Measurements from ENCODE around the gene RHBDL3. TPM values are rescaled to one million over a fixed set of nuclear protein-coding genes. Genes with fewer than 3 reads are reported as not detected.
"Not testable (repeated sequence)": the region's sequence is repeated elsewhere in the genome, so short reads cannot be mapped to it uniquely, and the experiment has no call there.

RHBDL3 gene
- total RNA-seq, 1 donor from 2014 or later: 0.18 TPM

GRCh38 chr17:32302860-32303649, 37.4 kb downstream of the RHBDL3 start:
- Mint-ChIP-seq H3K4me1 (ENCODE audit: low read depth) (no peaks in the 10 kb centered on the region), H3K27me3 (ENCODE audit: low read depth) (peaks cover 20% of the 10 kb centered on the region), H3K36me3 (ENCODE audit: low read depth) (no peaks in the 10 kb centered on the region), H3K9me3 (no peaks in the 10 kb centered on the region), H3K27ac (no peak overlapping the region), H3K4me3 (ENCODE audit: low read depth) (no peak overlapping the region)
- no peak for DNase-seq (ENCODE audit: low spot score)
- intact Hi-C loops (cut with micrococcal nuclease): no loop called here

GRCh38 chr17:32303781-32304288, 38.2 kb downstream of the RHBDL3 start:
- no peaks in the 10 kb centered on the region for H3K36me3 Mint-ChIP-seq (ENCODE audit: low read depth)
- no peak for DNase-seq (ENCODE audit: low spot score)
- H3K4me3 Mint-ChIP-seq (ENCODE audit: low read depth): no peak overlapping the region
- intact Hi-C loops (cut with micrococcal nuclease): no loop called here
- H3K27ac Mint-ChIP-seq: no peak overlapping the region
- no peaks in the 10 kb centered on the region for H3K4me1 Mint-ChIP-seq (ENCODE audit: low read depth)
- H3K27me3 Mint-ChIP-seq (ENCODE audit: low read depth): peaks cover 25% of the 10 kb centered on the region
- no peaks in the 10 kb centered on the region for H3K9me3 Mint-ChIP-seq

- H3K36me3 Mint-ChIP-seq (ENCODE audit: low read depth): no peaks in the 10 kb centered on the region
- no peaks in the 10 kb centered on the region for H3K4me1 Mint-ChIP-seq (ENCODE audit: low read depth)
- H3K9me3 Mint-ChIP-seq: no peaks in the 10 kb centered on the region
- DNase-seq (ENCODE audit: low spot score): no peak
- intact Hi-C loops (cut with micrococcal nuclease): no loop called here
- H3K4me3 Mint-ChIP-seq (ENCODE audit: low read depth): no peak overlapping the region
- peaks cover 25% of the 10 kb centered on the region for H3K27me3 Mint-ChIP-seq (ENCODE audit: low read depth)
- no peak overlapping the region for H3K27ac Mint-ChIP-seq
Observed at GRCh38 chr17:32305049-32305448, 39.4 kb downstream of the RHBDL3 start.

- H3K36me3 Mint-ChIP-seq (ENCODE audit: low read depth): no peaks in the 10 kb centered on the region
- no peaks in the 10 kb centered on the region for H3K9me3 Mint-ChIP-seq
- H3K27ac Mint-ChIP-seq: no peak overlapping the region
- peaks cover 27% of the 10 kb centered on the region for H3K27me3 Mint-ChIP-seq (ENCODE audit: low read depth)
- no peak for DNase-seq (ENCODE audit: low spot score)
- H3K4me3 Mint-ChIP-seq (ENCODE audit: low read depth): no peak overlapping the region
- no peaks in the 10 kb centered on the region for H3K4me1 Mint-ChIP-seq (ENCODE audit: low read depth)
- intact Hi-C loops (cut with micrococcal nuclease): no loop called here
Observed at GRCh38 chr17:32307658-32308057, 42.0 kb downstream of the RHBDL3 start.

- intact Hi-C loops (cut with micrococcal nuclease): no loop called here
- Mint-ChIP-seq H3K36me3 (ENCODE audit: low read depth) (no peaks in the 10 kb centered on the region), H3K4me1 (ENCODE audit: low read depth) (no peaks in the 10 kb centered on the region), H3K27me3 (ENCODE audit: low read depth) (peaks cover 35% of the 10 kb centered on the region), H3K27ac (no peak overlapping the region), H3K4me3 (ENCODE audit: low read depth) (no peak overlapping the region), H3K9me3 (no peaks in the 10 kb centered on the region)
- DNase-seq (ENCODE audit: low spot score): no peak
Observed at GRCh38 chr17:32311028-32311536, 45.5 kb downstream of the RHBDL3 start.

- Mint-ChIP-seq H3K9me3 (no peaks in the 10 kb centered on the region), H3K27ac (no peak overlapping the region), H3K27me3 (ENCODE audit: low read depth) (peaks cover 20% of the 10 kb centered on the region), H3K36me3 (ENCODE audit: low read depth) (no peaks in the 10 kb centered on the region), H3K4me1 (ENCODE audit: low read depth) (peaks cover 10% of the 10 kb centered on the region), H3K4me3 (ENCODE audit: low read depth) (no peak overlapping the region)
- intact Hi-C loops (cut with micrococcal nuclease): no loop called here
- DNase-seq (ENCODE audit: low spot score): no peak
Observed at GRCh38 chr17:32314636-32315035, 49.0 kb downstream of the RHBDL3 start.

GRCh38 chr17:32315171-32315570, 49.5 kb downstream of the RHBDL3 start:
- H3K27me3 Mint-ChIP-seq (ENCODE audit: low read depth): peaks cover 17% of the 10 kb centered on the region
- intact Hi-C loops (cut with micrococcal nuclease): no loop called here

GRCh38 chr17:32316653-32317052, 51.0 kb downstream of the RHBDL3 start:
- H3K36me3 Mint-ChIP-seq (ENCODE audit: low read depth); H3K27ac Mint-ChIP-seq; intact Hi-C loops (cut with micrococcal nuclease); H3K4me3 Mint-ChIP-seq (ENCODE audit: low read depth); H3K9me3 Mint-ChIP-seq; DNase-seq (ENCODE audit: low spot score): not testable (repeated sequence)
- Mint-ChIP-seq H3K27me3 (ENCODE audit: low read depth) (peaks cover 14% of the 10 kb centered on the region), H3K4me1 (ENCODE audit: low read depth) (peaks cover 12% of the 10 kb centered on the region)

More at GRCh38 chr17:32315171-32315570, 49.5 kb downstream of the RHBDL3 start:
- Mint-ChIP-seq H3K4me3 (ENCODE audit: low read depth) (no peak overlapping the region), H3K9me3 (no peaks in the 10 kb centered on the region), H3K36me3 (ENCODE audit: low read depth) (no peaks in the 10 kb centered on the region), H3K27ac (no peak overlapping the region), H3K4me1 (ENCODE audit: low read depth) (peaks cover 12% of the 10 kb centered on the region)
- no peak for DNase-seq (ENCODE audit: low spot score)

- no peak overlapping the region for H3K27ac Mint-ChIP-seq
- intact Hi-C loops (cut with micrococcal nuclease): no loop called here
- peaks cover 14% of the 10 kb centered on the region for H3K27me3 Mint-ChIP-seq (ENCODE audit: low read depth)
- H3K4me3 Mint-ChIP-seq (ENCODE audit: low read depth): no peak overlapping the region
- no peaks in the 10 kb centered on the region for H3K9me3 Mint-ChIP-seq
- H3K36me3 Mint-ChIP-seq (ENCODE audit: low read depth): no peaks in the 10 kb centered on the region
- H3K4me1 Mint-ChIP-seq (ENCODE audit: low read depth): peaks cover 12% of the 10 kb centered on the region
- DNase-seq (ENCODE audit: low spot score): no peak
Observed at GRCh38 chr17:32317353-32317752, 51.7 kb downstream of the RHBDL3 start.

- intact Hi-C loops (cut with micrococcal nuclease): loop anchor here (2.0 kb wide), 1 partner anchor 51 kb away; no protein-coding TSS in a partner anchor
- Mint-ChIP-seq H3K4me1 (ENCODE audit: low read depth) (peaks cover 13% of the 10 kb centered on the region), H3K36me3 (ENCODE audit: low read depth) (no peaks in the 10 kb centered on the region), H3K27me3 (ENCODE audit: low read depth) (peaks cover 14% of the 10 kb centered on the region), H3K27ac (no peak overlapping the region), H3K9me3 (no peaks in the 10 kb centered on the region), H3K4me3 (ENCODE audit: low read depth) (peak overlapping the region; percentile 33)
- DNase-seq (ENCODE audit: low spot score): no peak
Observed at GRCh38 chr17:32318071-32318470, 52.4 kb downstream of the RHBDL3 start.

- Mint-ChIP-seq H3K27me3 (ENCODE audit: low read depth) (peaks cover 11% of the 10 kb centered on the region), H3K27ac (no peak overlapping the region), H3K9me3 (no peaks in the 10 kb centered on the region), H3K4me3 (ENCODE audit: low read depth) (peak overlapping the region; percentile 77), H3K36me3 (ENCODE audit: low read depth) (no peaks in the 10 kb centered on the region), H3K4me1 (ENCODE audit: low read depth) (peaks cover 26% of the 10 kb centered on the region)
- intact Hi-C loops (cut with micrococcal nuclease): loop anchor here (1.0 to 2.0 kb wide), 2 partner anchors 53 to 66 kb away; no protein-coding TSS in a partner anchor
- peak; percentile 67 for DNase-seq (ENCODE audit: low spot score)
Observed at GRCh38 chr17:32319548-32319905, 53.9 kb downstream of the RHBDL3 start.

GRCh38 chr17:32320080-32320479, 54.4 kb downstream of the RHBDL3 start:
- H3K27me3 Mint-ChIP-seq (ENCODE audit: low read depth); DNase-seq (ENCODE audit: low spot score); H3K27ac Mint-ChIP-seq; H3K4me3 Mint-ChIP-seq (ENCODE audit: low read depth); intact Hi-C loops (cut with micrococcal nuclease); H3K36me3 Mint-ChIP-seq (ENCODE audit: low read depth); H3K9me3 Mint-ChIP-seq: not testable (repeated sequence)
- peaks cover 29% of the 10 kb centered on the region for H3K4me1 Mint-ChIP-seq (ENCODE audit: low read depth)

- Mint-ChIP-seq H3K4me3 (ENCODE audit: low read depth) (no peak overlapping the region), H3K36me3 (ENCODE audit: low read depth) (no peaks in the 10 kb centered on the region), H3K4me1 (ENCODE audit: low read depth) (peaks cover 29% of the 10 kb centered on the region), H3K9me3 (no peaks in the 10 kb centered on the region), H3K27ac (no peak overlapping the region), H3K27me3 (ENCODE audit: low read depth) (peaks cover 3% of the 10 kb centered on the region)
- intact Hi-C loops (cut with micrococcal nuclease): no loop called here
- no peak for DNase-seq (ENCODE audit: low spot score)
Observed at GRCh38 chr17:32320847-32321246, 55.2 kb downstream of the RHBDL3 start.
